ENCODE results near the gene RBBP4.
"Not testable (repeated sequence)": the region's sequence is repeated elsewhere in the genome, so short reads cannot be mapped to it uniquely, and the experiment has no call there.

Gene RBBP4

DNA sequence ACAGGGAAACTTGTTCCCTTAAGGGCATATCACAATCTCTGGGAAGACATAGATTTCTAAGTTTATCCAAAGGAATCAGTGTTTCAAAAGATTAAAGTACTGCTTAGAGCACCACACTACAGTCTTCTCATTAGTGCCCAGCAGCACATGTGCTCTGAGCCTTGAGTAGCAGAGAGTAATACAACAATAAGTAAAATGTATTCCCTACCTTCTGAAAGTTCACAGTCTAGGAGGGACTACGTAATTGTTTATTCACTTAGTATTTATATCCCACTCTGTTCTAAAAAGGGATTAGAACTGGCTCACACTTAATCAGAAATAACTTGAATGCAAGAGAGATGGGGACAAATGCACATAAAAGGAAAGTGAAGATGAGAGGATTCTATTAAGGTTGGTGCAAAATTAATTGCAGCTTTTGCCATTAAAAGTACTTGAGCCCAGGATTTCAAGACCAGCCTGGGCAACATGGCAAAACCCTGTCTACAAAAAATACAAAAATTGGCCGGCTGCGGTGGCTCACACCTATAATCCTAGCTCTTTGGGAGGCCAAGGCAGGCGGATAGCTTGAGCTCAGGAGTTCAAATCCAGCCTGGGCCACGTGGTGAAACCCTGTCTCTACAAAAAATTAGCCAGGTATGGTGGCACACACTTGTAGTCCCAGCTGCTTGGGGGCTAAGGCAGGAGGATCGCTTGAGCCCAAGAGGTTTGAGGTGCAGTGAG, 42.6 kb downstream of the RBBP4 start:
- DNase-seq (ENCODE audit: low read depth in 2 of 2): no peak

DNA sequence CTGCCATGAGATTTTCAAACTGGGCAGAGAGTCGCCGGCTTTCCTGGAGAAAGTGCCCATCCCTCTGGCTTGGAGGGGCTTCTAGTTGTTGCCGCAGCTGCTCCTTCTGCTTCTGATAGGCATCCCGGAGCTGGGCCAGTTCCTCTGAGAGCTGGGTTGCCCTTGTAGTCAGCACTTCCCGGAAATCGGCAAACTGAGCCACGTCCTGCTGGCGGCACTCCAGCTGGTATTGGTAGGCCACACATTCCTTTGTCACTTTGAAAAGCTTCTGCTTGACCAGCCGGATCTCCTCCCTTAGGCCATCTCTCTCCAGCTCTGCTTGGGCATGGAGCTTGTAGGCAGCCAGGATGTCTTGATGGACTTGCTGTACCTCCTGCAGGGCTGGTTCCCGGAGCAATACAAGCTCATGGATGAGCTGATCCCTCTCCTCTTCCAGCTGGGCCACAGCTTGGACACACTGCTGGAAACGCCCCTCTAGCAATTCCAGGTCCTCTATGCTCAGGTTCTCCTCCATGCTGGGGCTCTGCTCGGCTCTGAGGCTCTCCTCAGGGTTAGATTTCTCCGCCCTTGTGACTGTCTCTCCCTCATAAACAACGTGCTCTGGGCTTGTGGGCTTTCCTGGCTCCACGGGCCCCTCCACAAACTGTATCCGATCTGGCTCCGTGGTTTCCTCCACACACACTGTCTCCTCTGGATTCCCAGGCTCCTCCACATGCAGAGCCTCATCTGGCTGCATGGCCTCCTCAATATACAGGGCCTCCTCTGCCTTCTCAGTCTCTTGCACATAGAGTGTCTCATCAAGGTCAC, 44.3 kb downstream of the RBBP4 start:
- no peak for DNase-seq (ENCODE audit: low read depth in 2 of 2)

DNA sequence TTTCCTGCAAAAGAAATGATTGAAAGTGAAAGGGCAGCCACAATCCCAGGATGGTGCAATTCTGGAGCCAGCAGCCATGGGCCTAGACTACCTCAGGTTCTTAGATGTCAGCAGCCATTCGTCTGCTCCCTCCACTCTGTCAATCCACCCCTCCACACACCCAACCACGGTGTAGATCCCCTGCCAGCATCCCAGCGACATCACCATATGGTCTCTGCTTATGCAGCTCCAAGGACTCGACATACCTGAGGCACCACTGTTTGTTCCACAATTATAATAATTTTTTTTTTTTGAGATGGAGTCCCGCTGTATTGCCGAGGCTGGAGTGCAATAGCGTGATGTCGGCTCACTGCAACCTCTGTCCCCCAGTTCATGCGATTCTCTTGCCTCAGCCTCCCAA, 45.0 kb downstream of the RBBP4 start:
- no peak for DNase-seq (ENCODE audit: low read depth in 2 of 2)

DNA sequence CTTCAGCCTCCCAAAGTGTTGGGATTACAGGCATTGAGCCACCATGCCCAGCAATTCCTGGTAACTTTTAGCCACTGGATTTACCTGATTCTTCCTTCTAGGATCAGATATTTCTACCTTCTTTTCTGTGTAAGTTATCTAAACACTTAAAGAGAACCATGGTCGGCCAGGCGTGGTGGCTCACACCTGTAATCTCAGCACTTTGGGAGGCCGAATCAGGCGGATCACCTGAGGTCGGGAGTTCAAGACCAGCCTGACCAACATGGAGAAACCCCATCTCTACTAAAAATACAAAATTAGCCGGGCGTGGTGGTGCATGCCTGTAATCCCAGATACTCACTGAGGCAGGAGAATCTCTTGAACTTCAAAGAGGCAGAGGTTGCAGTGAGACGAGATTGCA, 46.0 kb downstream of the RBBP4 start:
- DNase-seq (ENCODE audit: low read depth in 2 of 2): not testable (repeated sequence)

DNA sequence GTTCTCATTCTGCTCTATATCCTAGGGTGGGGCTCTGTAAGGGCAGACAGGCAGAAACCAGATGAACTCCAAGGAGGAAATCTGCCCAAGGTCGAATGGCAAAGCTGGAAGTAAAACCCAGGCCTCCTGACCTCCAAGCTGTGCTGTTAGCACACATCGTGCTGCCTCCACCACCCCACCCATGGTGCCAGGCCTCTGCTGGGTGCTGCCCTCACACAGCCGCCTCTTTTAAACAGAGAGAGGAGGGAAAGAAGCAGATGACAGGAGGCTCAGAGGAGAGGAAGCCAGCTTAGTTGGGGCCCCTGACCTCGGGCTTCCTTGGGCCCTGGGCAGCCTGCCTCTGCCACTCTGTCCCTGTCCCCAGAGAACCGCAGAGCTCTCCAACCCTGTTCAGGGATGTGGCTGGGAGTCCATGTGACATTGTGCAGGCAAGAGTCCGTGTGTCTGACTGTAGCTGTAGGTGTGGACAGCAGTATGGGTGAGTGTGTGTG, 50.5 kb downstream of the RBBP4 start:
- DNase-seq (ENCODE audit: low read depth in 2 of 2): no peak

DNA sequence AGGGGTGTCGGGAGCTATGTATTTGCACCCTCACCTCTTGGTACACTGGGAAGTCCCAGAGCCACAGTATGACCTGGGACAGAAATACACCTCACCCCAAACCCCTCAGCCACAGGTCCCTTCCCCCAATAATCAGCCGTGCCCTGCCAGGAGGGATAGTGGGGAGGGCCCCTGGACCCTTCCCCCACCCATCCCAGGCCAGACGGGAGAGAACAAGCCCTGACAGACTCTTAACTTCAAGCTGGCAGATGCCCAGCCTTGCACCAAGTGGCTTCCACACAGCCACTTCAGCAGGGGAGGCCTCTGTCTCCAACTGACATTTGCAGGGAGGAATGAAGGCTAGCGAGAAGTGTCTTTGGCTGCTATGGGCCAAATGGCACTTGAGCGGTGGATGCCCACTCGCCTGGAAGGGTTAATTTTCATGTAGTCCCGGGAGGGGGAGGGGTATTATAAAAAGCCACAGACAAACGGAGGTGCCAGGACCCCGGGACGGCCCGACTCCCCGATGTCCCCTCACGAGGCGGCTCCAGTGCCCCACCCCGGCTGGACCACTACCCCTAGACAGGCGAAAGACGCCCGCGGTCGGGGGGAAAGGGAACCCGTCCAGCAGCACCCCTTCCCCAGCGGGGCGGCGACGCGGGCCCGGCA, 51.1 kb downstream of the RBBP4 start:
- no peak for DNase-seq (ENCODE audit: low read depth in 2 of 2)

DNA sequence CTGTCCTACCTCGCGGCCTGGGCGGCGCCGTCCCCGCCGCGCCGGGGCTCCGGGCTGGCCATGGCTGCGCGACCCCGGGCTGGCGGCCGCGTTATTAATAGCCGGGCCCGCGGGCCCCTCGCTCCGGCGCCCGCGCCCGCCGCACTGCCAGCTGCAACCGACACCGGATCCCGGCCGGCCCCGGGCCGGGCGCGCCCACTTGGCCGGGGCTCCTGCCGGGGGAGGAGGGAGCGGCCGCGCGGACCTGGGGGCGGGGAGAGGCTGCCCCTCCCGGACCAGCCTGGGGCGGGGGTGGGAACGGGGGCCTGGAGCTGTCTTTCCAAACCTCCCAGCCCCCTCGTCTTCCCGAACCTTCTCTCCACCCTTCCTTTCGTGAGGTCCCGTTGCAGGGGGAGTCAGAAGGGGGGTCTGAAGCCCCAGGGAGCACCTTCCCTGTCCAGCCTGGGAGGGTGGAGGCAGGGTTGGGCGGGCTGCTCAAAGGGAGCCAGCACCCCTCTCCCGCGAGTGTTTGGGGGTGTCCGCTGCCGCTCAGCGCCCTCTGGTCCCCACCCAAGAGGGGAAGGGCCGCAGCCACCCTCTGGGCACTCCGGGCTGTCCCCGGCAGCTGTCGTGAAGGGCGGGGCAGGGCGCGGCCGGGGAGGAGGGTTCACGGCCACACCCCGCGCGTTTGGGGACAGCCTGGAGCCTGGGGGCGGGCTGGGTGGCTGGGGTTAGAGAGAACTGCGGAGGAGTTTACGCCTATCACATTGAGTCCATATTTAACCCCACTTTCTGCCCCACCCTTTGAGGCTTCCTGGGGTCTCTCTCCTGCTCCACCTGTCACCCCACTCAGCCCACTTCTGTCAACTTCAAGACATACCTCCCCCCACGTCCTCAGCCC, 51.8 kb downstream of the RBBP4 start, which contains the start of gene SYNC:
TSS of gene SYNC (minus strand) at position 172 of the 880 bp plus-strand sequence. CDS start at position 62, 110 bp downstream.
- peak; percentile 79 to 83 for DNase-seq (ENCODE audit: low read depth in 2 of 2)

DNA sequence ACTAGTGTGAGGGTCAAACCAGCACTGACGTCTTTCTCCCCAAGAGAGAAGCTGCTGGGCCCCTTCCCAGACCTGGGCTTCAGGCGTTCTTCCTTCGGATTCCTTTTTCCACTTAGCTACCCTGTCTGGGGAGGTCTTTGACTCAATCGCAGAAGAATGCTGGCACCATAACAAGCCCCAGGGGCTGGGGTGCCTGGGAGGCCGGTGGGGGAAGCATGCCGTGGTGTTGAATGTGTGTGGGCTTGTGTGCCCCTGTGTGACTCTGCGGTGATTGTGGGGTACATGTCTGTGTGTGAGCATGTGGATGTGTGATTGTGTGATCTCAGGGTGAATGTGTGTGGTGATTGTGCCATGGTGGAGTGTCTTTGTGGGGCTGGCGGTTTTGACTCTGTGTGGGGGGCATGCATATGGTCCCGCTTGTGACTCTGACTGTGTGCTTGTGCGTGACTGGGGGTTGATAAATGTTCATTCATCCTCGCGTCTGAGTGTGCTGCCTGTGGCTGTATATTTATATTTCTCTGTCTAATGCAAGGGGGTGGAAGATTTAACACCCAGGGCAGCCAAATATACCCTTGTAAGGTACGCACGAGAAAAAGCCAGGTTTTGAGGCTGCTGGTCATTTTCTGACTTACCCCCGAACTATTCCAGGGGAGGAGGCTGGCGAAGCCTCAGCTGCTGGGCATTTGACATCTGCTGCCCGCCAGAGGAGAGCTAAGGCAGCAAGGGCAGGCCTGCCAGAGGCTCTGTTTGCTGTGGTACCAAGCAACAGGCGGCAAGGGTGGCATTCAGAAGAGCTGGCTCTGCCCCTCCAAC, 52.7 kb downstream of the RBBP4 start:
- DNase-seq (ENCODE audit: low read depth in 2 of 2): peak; percentile 98

DNA sequence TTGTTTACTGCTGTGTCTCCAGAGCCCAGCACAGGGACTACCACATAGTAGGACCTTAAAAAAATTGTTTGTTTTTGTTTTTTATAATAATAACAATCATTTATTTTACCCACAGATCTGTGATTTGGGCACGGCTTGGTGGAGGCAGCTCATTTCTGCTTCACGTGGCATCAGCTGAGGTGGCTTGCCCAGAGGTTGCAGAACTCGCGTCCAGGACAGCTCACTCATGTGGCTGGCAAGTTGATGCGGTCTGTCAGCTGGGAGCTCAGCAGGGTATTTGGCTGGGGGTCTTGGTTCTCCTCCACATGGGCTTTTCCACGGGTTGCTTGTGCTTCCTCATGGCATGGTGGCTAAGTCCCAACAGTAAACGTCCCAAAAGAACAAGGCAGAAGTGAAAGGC, 54.5 kb downstream of the RBBP4 start:
- no peak for DNase-seq (ENCODE audit: low read depth in 2 of 2)

DNA sequence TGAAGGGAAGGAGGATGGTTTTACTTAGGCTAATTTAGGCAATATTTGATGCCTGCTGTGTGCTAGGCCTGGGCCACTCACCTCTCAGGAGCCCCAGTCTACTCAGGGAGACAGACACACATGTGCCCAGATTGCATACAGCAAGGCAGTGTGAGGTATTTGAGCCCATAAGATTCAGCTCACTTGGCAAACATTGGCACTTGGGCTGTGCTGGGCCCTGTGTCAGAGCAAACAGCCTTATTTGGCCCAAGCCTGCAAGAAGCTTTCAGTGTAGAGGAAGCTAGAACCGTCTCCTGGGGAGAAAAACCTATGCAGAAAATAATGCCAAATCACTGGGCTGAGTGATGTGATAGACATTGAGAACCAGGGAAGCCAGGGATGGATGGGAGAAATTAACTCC, 55.5 kb downstream of the RBBP4 start:
- DNase-seq (ENCODE audit: low read depth in 2 of 2): no peak

DNA sequence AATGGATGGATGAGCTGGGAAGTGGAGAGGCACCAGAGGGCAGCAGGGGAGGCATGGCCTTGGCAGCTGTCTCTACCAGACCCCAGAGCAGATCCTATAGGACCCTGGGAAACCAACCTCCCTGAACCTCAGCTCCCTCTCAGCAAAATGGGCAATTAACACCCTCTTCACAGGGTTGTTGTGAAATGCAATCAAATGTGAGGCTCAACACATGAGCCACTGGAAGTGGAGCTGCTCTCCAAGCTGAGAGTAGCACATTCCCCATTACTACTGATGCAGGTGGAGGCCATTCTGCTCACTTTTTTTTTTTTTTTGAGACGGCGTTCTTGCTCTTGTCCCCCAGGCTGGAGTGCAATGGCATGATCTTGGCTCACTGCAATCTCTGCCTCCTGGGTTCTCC, 58.1 kb downstream of the RBBP4 start:
- no peak for DNase-seq (ENCODE audit: low read depth in 2 of 2)

DNA sequence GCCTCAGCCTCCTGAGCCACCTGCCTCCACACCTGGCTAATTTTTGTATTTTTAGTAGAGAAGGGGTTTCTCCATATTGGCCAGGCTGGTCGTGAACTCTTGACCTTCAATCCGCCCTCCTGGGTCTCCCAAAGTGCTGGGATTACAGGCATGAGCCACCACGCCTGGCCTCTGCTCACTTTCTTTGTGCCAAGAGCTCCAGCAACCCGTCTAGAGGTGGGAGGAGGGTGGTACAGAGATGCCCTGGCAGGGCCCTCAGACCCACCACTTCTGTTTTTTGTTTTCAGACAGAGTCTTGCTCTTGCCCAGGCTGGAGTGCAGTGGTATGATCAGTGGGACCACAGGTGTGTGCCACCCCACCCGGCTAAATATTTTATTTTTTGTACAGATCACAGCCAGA, 58.5 kb downstream of the RBBP4 start:
- no peak for DNase-seq (ENCODE audit: low read depth in 2 of 2)

DNA sequence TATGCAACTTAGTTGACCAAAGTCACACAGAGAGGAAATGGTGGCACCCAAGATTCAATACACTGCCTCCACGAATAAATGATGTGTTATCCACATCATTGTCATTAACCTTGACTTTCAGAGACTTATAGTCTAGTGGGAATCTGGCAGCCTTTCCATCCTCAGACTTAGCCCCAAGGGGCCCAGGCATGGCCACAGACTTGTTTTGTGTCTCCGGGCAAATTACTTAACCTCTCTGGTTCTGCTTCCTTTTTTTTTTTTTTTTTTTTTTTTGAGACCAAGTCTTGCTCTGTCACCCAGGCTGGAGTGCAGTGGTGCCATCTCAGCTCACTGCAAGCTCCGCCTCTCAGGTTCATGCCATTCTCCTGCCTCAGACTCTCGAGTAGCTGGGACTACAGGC, 60.2 kb downstream of the RBBP4 start:
- not testable (repeated sequence) for DNase-seq (ENCODE audit: low read depth in 2 of 2)

DNA sequence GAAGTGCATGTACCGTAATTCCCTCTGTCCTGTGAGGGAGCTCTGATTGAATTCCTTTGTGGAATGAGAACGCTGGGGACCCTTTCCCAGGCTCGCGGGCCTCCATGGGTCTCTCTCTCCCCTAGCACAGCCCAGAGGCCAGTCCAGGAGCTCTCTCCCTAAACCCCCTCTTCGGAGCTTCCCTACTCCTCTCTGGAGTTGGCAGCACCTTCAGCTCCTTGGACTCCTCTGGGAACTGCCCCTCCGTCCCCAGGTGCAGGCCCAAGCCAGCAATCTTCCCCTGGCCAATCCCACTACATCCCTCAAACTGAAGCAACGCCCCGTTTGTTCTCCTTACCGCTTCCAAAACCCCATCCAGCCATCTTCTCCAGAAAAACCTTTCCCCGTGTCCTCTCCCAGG, 62.1 kb downstream of the RBBP4 start:
- DNase-seq (ENCODE audit: low read depth in 2 of 2): no peak

DNA sequence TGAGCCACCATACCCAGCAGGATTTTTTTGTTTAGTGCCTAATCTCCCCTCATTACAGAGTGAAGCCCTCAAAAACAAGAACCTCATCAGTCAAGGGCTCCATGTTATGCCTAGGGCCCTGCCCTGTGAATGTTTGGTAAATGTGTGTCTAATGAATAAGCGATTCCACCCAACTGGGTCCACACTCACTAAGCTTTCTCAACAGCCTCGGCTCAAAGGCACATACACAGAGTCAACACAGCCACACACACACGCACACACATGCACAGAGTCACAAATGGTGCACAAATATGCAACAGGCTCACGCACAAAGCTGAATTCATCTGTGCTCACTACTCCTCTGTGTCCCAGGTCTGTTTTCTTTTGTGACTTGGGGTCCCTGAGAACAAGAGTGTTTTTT, 63.3 kb downstream of the RBBP4 start:
- DNase-seq (ENCODE audit: low read depth in 2 of 2): no peak

DNA sequence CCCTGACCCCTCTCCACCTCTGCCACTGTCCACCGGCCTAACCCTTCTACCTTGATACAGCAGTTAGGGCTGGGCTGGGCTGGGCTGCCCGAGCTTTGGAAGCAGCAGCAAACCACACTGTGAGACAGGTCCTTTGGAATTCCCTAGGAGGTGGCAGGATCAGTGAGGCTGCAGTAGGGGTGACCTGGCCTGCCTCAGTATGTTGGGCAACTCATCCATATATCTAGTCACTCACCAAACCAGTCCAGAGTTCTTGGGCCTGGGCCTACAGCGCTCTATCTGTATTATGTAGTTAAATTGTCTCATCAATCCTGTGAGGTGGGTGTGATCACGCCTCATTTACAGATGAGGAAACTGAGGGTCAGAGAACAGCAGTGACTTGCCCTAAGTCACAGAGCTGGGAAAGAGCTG, 64.9 kb downstream of the RBBP4 start:
- no peak for DNase-seq (ENCODE audit: low read depth in 2 of 2)

DNA sequence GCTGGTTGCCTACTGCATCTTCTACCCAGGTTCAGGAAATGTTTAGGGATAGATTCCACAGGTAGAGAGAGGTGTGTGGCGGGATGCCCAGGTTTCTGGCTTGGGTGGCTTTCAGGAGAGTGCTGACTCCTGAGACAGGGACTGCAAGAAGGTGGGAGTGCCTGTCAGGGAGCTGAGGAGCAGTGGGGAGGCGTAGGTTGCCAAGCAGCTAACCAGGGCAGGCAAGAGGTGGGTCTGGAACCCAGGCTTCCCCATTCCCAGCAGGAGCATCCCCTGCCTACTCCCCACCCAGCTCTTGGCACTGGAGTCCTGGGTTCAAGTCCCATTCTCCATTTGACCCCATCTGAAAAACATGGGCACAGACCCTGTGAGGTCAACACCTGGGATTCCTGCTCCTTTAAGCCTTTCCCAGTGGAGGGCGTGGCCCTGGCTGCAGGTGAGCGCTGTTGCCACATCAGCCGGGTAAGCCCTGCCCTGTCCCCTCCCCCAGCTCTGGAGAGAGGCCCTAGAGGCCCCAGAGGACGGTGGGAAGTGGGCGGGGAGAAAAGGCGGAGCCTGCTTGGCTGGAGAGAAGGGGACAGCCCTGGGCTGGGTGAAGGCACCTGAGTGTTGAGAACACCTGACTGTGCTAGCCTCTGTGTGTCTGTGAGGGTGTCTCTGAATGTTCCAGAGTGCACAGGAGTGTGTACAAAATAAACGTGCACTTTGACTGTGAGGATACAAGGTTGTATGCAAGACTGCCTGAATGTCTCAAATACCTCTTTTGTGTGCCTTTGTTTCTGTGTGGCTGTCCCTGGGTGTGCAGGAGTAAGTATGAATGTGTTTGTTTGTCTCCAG, 65.5 kb downstream of the RBBP4 start:
- no peak for DNase-seq (ENCODE audit: low read depth in 2 of 2)

DNA sequence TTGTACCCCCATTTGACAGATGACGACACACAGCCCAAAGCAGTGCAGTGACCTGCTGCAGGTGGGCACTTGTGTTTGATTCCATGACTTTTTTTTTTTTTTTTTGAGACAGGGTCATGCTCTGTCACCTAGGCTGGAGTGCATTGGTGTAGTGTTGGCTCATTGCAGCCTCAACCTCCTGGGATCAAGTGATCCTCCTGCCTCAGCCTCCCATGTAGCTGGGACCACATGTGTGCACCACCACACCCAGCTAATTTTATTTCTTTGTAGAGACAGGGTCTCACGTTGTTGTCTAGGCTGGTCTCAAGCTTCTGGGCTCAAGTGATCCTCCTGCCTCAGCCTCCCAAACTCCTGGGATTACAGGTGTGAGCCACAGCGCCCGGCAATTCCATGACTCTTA, 66.5 kb downstream of the RBBP4 start:
- no peak for DNase-seq (ENCODE audit: low read depth in 2 of 2)

DNA sequence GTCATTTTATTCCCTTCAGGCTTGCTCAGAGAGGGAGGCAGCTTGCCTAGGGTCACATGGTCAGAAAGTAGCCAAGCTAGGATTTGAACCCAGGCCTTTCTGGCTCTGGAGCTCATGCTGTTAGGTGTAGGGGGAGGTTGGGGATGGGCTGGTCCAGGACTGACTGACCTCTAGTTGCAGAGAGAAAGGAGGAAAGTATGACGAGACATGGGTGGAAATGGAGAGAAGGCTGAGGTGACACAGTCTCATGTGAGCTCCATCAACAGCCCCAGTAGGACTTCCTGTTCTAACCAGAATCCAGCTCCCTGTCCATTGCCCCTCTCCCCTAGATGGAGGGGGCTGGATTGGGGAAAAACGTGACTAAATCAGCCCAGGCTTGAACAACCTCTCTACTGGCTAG, 67.0 kb downstream of the RBBP4 start:
- DNase-seq (ENCODE audit: low read depth in 2 of 2): no peak

DNA sequence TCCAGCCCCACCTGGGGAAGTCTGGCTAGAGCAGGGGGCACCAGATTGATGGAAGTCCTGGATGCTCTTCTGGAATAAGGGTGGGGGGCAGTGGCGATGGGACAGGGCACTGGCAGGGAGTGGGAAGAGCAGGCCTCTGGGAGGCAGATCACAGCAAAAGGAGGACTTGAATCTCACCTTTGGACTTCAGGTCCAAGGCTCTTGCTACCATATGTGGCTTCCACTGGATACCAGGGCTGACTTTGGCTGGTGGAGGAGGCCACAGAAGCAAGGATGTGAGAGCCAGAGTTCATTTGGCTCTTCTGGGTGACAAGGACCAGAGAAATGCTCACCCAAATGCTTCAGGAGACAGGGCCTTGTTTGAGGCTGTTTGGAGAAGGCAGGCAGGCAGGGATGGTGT, 67.5 kb downstream of the RBBP4 start:
- no peak for DNase-seq (ENCODE audit: low read depth in 2 of 2)

Measured in fibroblast of skin of left biceps (primary cell).